Mesenchymal stem cell (in vitro differentiated cells and primary cell): Measurements from ENCODE around the gene LILRA2.
"Not testable (repeated sequence)": the region's sequence is repeated elsewhere in the genome, so short reads cannot be mapped to it uniquely, and the experiment has no call there.

Experiments used
- DNase-seq: peaks from one replicate; pipeline ENCODE4 v3.0.0-alpha.2; 2013
- H2AFZ ChIP-seq: one replicate; pipeline ENCODE4 v1.6.1; 2013; ENCODE audit warnings: low read depth, mild to moderate bottlenecking, control low read depth, inconsistent platforms, low read length, moderate library complexity
- H2AK5ac ChIP-seq: 2 replicates; pipeline ENCODE4 v1.6.1; 2013; ENCODE audit warnings: low read length, moderate library complexity, mild to moderate bottlenecking, inconsistent platforms; ENCODE audit not compliant: severe bottlenecking
- H2BK120ac ChIP-seq: one replicate; pipeline ENCODE4 v1.6.1; 2013; ENCODE audit warnings: low read depth, mild to moderate bottlenecking, inconsistent platforms, low read length, moderate library complexity
- H2BK12ac ChIP-seq, 2 experiments: one replicate each; pipeline ENCODE4 v1.6.1; 2013; ENCODE audit warnings: inconsistent platforms in 2 of 2, low read length in 2 of 2, mild to moderate bottlenecking in 2 of 2, moderate library complexity in 2 of 2, control low read depth in 1 of 2
- H2BK15ac ChIP-seq: one replicate; pipeline ENCODE4 v1.6.1; 2013; ENCODE audit warnings: mild to moderate bottlenecking, low read depth, inconsistent platforms; ENCODE audit not compliant: poor library complexity, severe bottlenecking
- H2BK5ac ChIP-seq: 2 replicates; pipeline ENCODE4 v1.6.1; 2013; ENCODE audit warnings: low read depth, mild to moderate bottlenecking, low read length, control low read depth, inconsistent platforms; ENCODE audit not compliant: poor library complexity, severe bottlenecking
- H3K14ac ChIP-seq, 2 experiments: one replicate each; pipeline ENCODE4 v1.6.1; 2013; ENCODE audit warnings: inconsistent platforms in 2 of 2, low read length in 2 of 2, control low read depth in 1 of 2, mild to moderate bottlenecking in 1 of 2, moderate library complexity in 1 of 2
- H3K18ac ChIP-seq, 2 experiments: one replicate each; pipeline ENCODE4 v1.6.1; 2013; ENCODE audit warnings: inconsistent platforms in 2 of 2, low read length in 2 of 2, control low read depth in 1 of 2, low read depth in 1 of 2, mild to moderate bottlenecking in 1 of 2
- H3K23ac ChIP-seq, 2 experiments: one replicate each; pipeline ENCODE4 v1.6.1; 2013; ENCODE audit warnings: inconsistent platforms in 2 of 2, low read length in 2 of 2, mild to moderate bottlenecking in 2 of 2, moderate library complexity in 2 of 2, control low read depth in 1 of 2
- H3K27ac ChIP-seq: 2 replicates; pipeline ENCODE4 v1.5.1; 2013; ENCODE audit warnings: mild to moderate bottlenecking, moderate library complexity, low read length, control low read depth, inconsistent platforms; ENCODE audit not compliant: poor library complexity, severe bottlenecking
- H3K27me3 ChIP-seq, 2 experiments: 2 replicates each; pipeline versions ENCODE4 v1.6.1 to v1.7.0; 2013; ENCODE audit warnings: low read length in 2 of 2, mild to moderate bottlenecking in 2 of 2, moderate library complexity in 2 of 2, control low read depth in 1 of 2, inconsistent platforms in 1 of 2; ENCODE audit not compliant: control insufficient read depth in 1 of 2, insufficient read depth in 1 of 2
- H3K36me3 ChIP-seq, 2 experiments: 2 replicates each; pipeline versions ENCODE4 v1.6.1 to v1.7.0; 2013; ENCODE audit warnings: low read length in 2 of 2, control low read depth in 1 of 2, inconsistent platforms in 1 of 2, low read depth in 1 of 2, mild to moderate bottlenecking in 1 of 2; ENCODE audit not compliant: insufficient read depth in 2 of 2, control insufficient read depth in 1 of 2
- H3K4ac ChIP-seq, 2 experiments: one replicate each; pipeline ENCODE4 v1.6.1; 2013; ENCODE audit warnings: inconsistent platforms in 2 of 2, low read length in 2 of 2, mild to moderate bottlenecking in 2 of 2, moderate library complexity in 2 of 2, control low read depth in 1 of 2, low read depth in 1 of 2
- H3K4me1 ChIP-seq: 2 replicates; pipeline ENCODE4 v1.6.1; 2013; ENCODE audit warnings: low read depth, low read length, control low read depth; ENCODE audit not compliant: control insufficient read depth, insufficient read depth
- H3K4me2 ChIP-seq: 2 replicates; pipeline ENCODE4 v1.6.1; 2013; ENCODE audit warnings: low read length, mild to moderate bottlenecking, inconsistent platforms; ENCODE audit not compliant: poor library complexity, severe bottlenecking
- H3K4me3 ChIP-seq, 2 experiments: 2 replicates each; pipeline versions ENCODE4 v1.5.1 to v1.7.0; 2013; ENCODE audit warnings: low read length in 2 of 2, mild to moderate bottlenecking in 2 of 2, control low read depth in 1 of 2, low read depth in 1 of 2; ENCODE audit not compliant: insufficient read depth in 1 of 2
- H3K79me1 ChIP-seq: replicated peaks from 2 replicates; pipeline ENCODE4 v1.6.1; 2013; ENCODE audit warnings: mild to moderate bottlenecking, control low read depth, low read length, inconsistent platforms; ENCODE audit not compliant: poor library complexity, severe bottlenecking
- H3K9ac ChIP-seq: 2 replicates; pipeline ENCODE4 v1.7.0; 2013; ENCODE audit warnings: mild to moderate bottlenecking, low read length, moderate library complexity
- H3K9me3 ChIP-seq: 2 replicates; pipeline ENCODE4 v1.7.0; 2013; ENCODE audit warnings: mild to moderate bottlenecking, low read length; ENCODE audit not compliant: control insufficient read depth
- H4K8ac ChIP-seq: one replicate; pipeline ENCODE4 v1.6.1; 2013; ENCODE audit warnings: inconsistent platforms, mild to moderate bottlenecking, low read length, moderate library complexity
- H4K91ac ChIP-seq: one replicate; pipeline ENCODE4 v1.6.1; 2013; ENCODE audit warnings: mild to moderate bottlenecking, low read length, inconsistent platforms
- WGBS: methylation state at CpG from one replicate; pipeline ENCODE4 v1.1.7; 2013; ENCODE audit warnings: mixed read lengths; 5-methylcytosine and 5-hydroxymethylcytosine counted together

The LILRA2 gene

GRCh38 chr19:54620464-54620863, 46.9 kb downstream of the LILRA2 start:
- no peak overlapping the region for H3K4me3 ChIP-seq
- no peak overlapping the region for H2BK15ac ChIP-seq
- H3K23ac ChIP-seq: no peak overlapping the region
- H3K18ac ChIP-seq: no peak overlapping the region
- H3K79me1 ChIP-seq: no peaks in the 10 kb centered on the region
- H3K4ac ChIP-seq: no peak overlapping the region
- H3K4me1 ChIP-seq: no peaks in the 10 kb centered on the region
- H2BK5ac ChIP-seq: no peak overlapping the region
- no peaks in the 10 kb centered on the region for H3K36me3 ChIP-seq
- no peak overlapping the region for H3K4me2 ChIP-seq
- no peaks in the 10 kb centered on the region for H3K9me3 ChIP-seq
- H4K91ac ChIP-seq: no peak overlapping the region
- H2BK12ac ChIP-seq: no peak overlapping the region
- H2BK120ac ChIP-seq: no peak overlapping the region
- no peak overlapping the region for H3K27ac ChIP-seq
- H4K8ac ChIP-seq: no peak overlapping the region
- 27% methylated on average over 2 of the region's 4 CpGs for WGBS
- no peak overlapping the region for H2AFZ ChIP-seq
- no peak overlapping the region for H2AK5ac ChIP-seq
- no peak overlapping the region for H3K14ac ChIP-seq
- DNase-seq: no peak
- H3K27me3 ChIP-seq: no peaks in the 10 kb centered on the region
- H3K9ac ChIP-seq: no peak overlapping the region

- H3K4me1 ChIP-seq: no peaks in the 10 kb centered on the region
- no peak overlapping the region for H2AFZ ChIP-seq
- no peaks in the 10 kb centered on the region for H3K27me3 ChIP-seq
- no peak overlapping the region for H4K8ac ChIP-seq
- no peaks in the 10 kb centered on the region for H3K36me3 ChIP-seq
- H4K91ac ChIP-seq: no peak overlapping the region
- H3K9ac ChIP-seq: no peak overlapping the region
- H3K18ac ChIP-seq: no peak overlapping the region
- H3K9me3 ChIP-seq: no peaks in the 10 kb centered on the region
- no peak overlapping the region for H2BK120ac ChIP-seq
- H2BK12ac ChIP-seq: no peak overlapping the region
- no peak overlapping the region for H3K4ac ChIP-seq
- no peak overlapping the region for H2AK5ac ChIP-seq
- H3K79me1 ChIP-seq: no peaks in the 10 kb centered on the region
- no peak overlapping the region for H2BK5ac ChIP-seq
- no peak overlapping the region for H3K14ac ChIP-seq
- 0% methylated on average over 1 of the region's 4 CpGs for WGBS
- H3K4me2 ChIP-seq: no peak overlapping the region
- H3K4me3 ChIP-seq: no peak overlapping the region
- H3K23ac ChIP-seq: no peak overlapping the region
- no peak for DNase-seq
- H3K27ac ChIP-seq: no peak overlapping the region
- H2BK15ac ChIP-seq: no peak overlapping the region
Measured at GRCh38 chr19:54622431-54622830, 48.8 kb downstream of the LILRA2 start.

- H3K4ac ChIP-seq, H3K4me1 ChIP-seq, H2BK12ac ChIP-seq, H3K23ac ChIP-seq, H4K91ac ChIP-seq, H3K4me2 ChIP-seq, H3K79me1 ChIP-seq, H4K8ac ChIP-seq, DNase-seq, H3K9ac ChIP-seq, H3K27ac ChIP-seq, H2AFZ ChIP-seq, H2BK15ac ChIP-seq, H3K27me3 ChIP-seq, H3K36me3 ChIP-seq, H3K14ac ChIP-seq, H2AK5ac ChIP-seq, H3K18ac ChIP-seq, H2BK120ac ChIP-seq, H3K9me3 ChIP-seq, H3K4me3 ChIP-seq, H2BK5ac ChIP-seq: not testable (repeated sequence)
- 80% methylated on average over 1 of the region's 10 CpGs for WGBS
Measured at GRCh38 chr19:54624234-54624633, 50.6 kb downstream of the LILRA2 start.

- not testable (repeated sequence) for H2AFZ ChIP-seq, H3K4me1 ChIP-seq, H4K8ac ChIP-seq, H3K9ac ChIP-seq, H3K14ac ChIP-seq, H4K91ac ChIP-seq, DNase-seq, H3K23ac ChIP-seq, H2BK15ac ChIP-seq, H3K4me3 ChIP-seq, H3K9me3 ChIP-seq, H2AK5ac ChIP-seq, H3K27me3 ChIP-seq, H3K79me1 ChIP-seq, H3K27ac ChIP-seq, H2BK5ac ChIP-seq, H3K18ac ChIP-seq, H3K4me2 ChIP-seq, H2BK12ac ChIP-seq, H3K36me3 ChIP-seq, H2BK120ac ChIP-seq, H3K4ac ChIP-seq
- 66% methylated on average over 7 of the region's 15 CpGs for WGBS
Measured at GRCh38 chr19:54624934-54625730, 51.5 kb downstream of the LILRA2 start.
